EH (cell line): ENCODE results near the gene EHD4.

ENCODE experiments used
- DNase-seq: peaks from one replicate; pipeline ENCODE4 v3.0.0-alpha.2; 2015; ENCODE audit warnings: low read depth

The EHD4 gene

DNA sequence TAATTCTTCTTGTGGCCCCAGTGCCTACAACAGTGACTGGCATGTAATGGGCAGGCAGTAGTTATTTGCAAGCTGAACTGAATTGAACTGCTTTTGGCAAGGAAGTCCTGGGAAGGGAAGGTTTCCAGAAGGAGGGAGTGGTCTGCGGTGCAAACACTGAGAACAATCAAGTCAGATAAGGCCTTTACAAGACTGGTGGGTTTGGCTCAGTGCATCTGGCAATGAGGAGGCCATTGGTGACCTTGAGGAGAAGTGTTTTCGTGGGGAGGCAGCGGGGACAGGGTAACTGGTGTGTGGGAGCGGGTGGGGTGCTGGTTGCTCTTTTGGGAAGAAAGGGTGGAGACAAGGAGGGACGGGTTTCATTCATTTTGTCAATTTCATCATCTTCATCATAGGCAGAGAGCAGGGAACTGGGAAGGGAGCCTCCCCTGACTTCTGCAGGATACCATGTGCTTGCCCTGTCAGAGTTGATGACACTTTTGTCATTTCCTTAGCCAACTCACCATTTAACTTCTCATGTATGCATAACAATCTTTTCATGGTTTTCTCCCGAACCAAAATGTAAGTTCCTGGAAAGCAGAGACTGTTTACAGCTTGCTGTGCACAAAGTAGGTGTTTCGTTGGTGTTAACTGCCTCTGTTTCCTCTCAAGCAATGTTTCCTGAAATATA is 8.4 kb upstream of the EHD4 start:
- DNase-seq, result no peak

DNA sequence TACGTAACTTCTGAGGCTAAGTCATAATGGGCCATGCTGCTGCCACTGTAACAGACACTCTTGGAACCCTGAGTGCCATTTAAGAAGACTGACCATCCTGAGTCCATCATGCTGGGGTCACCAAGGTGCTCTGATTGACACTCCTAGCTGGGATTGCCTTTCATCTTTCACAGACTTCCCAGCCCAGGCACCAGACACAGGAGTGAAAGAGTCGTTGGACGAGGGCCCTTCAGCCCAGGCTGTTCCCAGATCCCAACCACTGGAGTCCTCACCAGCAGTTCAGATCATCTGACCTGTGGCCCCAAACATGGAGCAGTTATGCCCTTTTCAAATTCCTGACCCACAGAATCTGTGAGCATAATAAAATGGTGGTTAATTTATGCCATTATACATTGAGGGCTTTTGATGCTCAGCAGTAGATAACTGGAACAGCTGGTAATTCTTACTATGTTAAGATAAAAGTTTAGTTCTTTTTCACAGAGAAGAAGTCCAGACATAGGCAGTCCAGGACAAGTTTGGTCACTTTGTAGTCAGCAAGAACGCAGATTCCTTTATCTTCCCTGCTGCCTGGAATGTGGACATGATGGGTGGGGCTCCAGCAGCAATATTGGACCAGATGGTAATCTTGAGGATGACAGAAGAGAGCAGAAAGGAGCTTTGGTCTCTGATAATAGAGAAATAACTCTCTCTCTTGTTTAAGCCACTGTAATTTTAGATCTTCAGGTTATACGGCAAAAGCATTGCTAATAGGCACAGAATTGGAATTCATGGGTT is 7.3 kb upstream of the EHD4 start:
- peak; percentile 19 for DNase-seq

DNA sequence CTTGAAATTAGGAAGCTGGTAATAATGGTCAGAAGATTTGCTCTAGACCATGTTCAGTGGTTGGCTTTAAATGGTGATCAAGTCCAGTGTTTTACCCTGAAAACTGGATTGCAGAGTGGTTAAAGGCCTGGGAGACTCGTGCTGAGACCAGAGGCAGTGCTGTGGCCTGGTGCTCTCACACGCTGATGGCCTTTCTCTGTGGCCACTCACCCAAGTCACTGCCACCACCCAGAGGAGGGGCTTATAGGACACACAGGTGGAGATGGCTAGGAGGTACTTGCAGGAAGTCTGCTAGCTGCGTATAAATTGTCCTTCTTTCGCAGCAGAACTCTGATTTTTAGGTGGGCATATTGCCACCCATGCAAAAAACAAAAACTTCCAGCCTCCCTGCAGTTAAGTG is 6.2 kb upstream of the EHD4 start:
- no peak for DNase-seq

DNA sequence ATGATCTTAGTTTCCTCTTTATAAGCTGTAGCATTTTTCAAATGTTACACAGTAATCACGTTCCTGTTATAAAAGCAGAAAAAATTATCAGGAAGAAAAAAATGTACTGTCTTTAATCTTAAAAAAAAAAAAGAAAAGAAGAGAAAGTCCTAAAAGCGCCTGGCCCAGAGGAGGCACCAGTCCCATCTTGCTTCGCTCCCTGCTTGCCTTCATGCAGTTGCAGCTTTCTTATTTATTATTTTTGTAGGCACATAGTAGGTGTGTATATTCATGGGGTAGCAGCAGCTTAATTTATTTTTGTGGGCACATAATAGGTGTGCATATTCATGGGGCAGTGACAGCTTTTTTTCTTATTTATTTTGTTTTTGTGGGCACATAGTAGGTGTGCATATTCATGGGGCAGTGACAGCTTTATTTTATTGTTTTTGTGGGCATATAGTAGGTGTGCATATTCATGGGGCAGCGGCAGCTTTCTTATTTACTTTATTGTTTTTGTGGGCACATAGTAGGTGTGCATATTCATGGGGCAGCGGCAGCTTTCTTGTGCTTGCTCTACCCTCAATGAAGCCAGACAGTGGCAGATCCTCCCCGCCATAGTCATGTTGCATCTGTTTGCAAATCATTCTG is 5.5 kb upstream of the EHD4 start:
- DNase-seq, result no peak

DNA sequence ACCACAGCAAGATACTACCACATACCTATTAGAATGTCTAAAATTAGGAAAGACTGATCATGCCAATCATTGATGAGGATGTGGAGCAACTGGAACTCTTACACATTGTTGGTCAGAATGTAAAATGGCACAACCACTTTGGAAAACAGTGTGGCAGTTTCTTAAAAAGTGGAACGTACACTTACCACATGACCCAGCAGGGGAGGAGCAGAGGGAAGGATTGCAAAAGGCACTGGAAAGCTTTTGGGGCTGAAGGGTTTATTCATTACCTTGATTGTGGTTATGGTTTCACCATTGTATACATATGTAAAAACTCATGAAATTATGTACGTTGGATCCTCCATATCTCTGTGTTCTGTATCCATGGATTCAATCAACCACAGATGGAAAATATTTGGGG is 3.3 kb upstream of the EHD4 start:
- DNase-seq, result no peak

DNA sequence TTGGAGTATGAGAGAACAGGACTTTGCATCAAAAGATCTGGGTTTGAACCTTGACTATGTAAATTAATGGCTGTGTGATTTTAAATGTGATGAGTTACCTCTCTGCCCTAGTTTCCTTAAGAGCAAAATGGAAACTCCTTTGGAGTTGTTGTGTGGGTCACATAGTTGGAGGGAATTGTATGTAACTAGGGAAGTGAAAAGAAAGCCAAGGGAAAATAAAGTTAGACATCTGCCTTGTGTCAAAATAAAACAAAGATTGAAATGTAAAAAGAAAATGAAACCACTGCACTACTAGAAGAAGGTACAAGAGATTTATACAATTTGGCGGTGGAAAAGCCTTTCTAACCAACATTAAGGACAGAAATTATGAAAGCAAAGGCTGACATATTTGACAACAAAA is 1.7 kb upstream of the EHD4 start:
- no peak for DNase-seq

DNA sequence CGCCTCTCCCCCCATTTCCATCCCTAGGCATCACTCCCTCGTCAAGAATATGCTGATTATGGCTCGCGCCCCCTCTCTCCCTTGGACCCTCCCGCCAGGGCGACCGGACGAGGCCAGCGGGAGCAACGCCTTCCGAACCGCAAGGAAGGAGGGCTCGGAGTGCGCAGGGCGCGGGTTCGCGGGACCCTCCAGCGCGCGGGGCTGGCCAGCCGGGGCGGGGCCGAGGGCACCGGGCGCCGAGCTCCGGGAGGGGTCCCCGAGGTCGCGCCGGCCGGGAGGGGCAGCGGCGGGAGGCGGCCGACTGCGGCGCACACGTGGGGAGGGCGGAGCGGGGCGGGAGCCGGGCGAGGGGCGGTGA is 483 bp downstream of the EHD4 start:
- DNase-seq, result no peak

DNA sequence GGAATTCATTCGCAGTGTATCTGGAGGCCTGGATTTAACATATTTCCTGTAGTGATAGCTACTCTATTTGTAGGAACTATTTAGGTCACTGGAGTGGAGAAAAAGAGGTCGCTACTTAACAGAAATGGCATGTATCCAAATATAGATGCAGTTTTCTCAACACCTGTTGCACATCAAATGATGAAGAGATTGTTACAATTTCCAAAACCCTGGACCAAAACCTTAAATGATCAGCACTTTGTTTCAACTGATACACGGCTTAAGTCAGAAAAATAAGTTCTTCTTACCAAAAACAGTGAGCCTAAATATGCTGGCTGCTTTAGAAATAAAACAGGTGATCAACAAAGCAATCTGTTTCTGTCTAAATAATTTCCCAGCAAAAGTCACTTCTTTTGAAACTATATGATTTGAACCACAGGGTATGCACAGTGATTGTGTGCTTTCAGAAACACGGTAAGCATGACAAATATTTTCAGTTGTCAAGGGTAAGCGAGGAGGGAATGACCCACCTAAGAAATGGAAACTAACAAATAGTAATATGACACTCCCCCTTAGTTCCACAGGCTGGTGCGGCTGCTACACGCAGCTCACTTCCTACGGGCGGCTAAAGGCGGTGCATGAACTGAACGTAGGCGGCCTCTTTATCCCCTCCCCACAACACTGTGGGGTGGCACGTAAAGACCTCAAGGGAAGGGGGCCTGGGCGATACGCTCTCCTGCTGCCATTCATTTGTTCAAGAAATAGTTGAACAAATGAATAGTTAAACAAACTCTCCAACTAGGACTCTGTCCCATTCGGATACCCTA is 1.1 kb downstream of the EHD4 start:
- peak; percentile 71 for DNase-seq

DNA sequence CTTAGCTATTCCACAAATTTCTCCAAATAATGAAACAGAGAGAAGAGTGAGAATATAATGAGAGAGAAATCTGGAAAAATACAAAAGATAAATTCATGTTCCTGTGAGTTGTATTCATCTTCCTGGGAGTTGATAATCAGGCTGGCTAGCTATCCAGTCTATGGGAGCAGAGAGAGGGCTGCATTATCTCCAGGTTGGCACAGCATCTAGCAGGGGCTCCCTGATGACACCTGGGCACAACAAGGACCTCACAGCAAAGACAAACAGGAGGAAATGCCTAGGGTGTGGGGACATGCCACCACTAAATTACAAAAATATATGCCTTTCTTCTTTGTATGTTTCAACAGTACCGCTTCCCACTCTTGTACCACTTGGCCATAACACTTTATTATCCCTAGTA is 1.9 kb downstream of the EHD4 start:
- no peak for DNase-seq

DNA sequence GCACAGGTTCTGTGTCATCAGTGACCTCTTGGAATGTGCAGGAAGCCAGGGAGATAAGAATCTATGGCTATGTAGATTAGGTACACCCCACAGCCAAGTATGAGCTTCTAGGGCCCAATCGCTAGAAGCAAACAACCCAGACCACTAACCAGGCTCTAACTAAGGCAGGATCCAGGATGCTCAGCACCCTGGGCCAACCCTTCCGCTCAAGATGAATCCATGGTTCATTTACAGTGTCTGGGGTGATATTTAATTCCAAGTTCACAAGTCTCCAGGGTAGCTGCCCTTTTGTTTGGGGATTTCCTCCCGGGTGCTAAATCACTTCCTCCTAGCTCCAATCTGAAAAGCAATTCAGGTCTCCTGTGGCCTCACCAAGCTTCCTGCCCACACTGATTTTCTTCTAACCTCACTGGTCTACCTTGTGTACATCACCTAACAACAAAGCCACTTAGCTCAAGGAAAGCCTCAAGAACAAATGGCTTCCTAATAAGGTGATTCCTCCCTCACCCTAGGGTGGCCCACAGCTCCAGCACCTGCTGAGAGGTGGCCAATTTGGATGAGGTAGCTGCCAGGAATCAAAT is 2.4 kb downstream of the EHD4 start:
- peak; percentile 43 for DNase-seq

DNA sequence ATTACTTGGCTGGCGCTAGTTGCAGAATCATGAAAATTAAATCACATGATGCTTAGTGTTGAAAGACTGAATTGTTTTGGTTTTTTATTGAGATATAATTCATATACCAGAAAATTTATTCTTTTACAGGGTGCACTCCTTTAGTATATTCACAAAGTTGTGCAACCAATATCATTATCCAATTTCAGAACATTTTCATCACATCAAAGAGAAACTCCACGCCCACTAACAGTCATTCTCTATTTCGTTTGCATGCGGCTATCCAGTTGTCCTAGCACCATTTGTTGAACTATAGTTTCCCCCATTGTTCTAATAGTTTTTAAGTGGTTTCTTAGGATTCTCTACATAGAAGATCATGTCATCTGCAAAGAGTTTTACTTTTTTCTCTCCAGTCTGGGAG is 3.7 kb downstream of the EHD4 start:
- no peak for DNase-seq

DNA sequence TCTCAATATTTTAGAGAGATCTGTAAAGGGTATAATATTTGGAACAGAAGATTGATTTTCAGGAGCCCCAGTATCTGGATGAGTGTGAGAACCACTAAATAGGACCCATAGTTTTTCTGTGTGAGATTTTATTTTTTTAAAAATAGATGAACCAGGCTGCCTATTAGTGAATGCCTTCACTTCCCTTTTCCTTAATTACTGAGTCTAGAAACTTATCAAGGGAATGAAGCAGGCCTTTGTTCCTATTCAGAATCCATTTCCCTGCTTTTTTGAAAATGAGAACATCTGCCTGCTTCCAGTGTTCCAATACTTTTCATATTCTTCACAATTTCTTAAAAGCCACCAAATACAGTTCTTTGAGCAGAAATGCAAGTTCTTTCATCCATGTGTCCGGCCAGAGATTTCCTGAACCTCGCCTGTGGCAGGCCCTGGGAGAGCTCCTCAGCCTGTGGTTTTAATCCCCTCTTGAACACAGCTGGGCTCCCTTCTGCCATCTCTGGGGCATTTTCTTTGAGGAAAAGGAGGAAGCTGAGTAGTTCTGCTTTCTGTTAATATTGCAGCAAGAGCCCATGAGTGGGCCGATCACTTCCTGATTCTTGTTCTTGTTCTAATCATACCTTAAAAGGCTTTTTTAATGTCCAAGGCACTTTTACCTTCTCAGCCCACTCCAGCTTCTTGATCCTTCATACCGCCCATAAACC is 4.7 kb downstream of the EHD4 start:
- DNase-seq, result peak; percentile 52

DNA sequence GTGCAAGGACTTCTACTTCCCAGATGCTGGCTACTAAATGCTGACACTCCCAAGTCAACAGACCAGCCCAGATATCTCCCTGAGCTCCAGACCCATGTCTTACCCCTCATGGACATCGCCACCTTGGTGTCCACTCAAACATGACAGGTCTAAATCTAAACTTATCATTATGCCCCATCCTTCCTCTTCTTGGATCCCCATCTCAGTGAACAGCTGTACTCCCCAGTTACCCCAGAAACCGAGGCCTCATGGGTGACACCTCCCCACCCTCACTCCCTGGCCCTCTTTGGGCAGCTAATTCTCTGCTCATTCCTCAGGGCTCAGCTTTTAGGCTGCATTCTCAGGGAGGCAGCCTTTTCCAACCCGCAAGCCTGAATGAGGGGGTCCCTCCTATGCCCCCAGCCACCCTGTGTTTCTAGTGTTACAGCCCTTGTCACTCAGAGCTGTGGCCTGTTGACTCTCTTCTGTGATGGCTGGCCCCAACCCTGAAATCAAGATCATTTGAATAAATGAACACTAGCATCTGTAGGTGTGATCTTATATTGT is 5.4 kb downstream of the EHD4 start:
- no peak for DNase-seq

DNA sequence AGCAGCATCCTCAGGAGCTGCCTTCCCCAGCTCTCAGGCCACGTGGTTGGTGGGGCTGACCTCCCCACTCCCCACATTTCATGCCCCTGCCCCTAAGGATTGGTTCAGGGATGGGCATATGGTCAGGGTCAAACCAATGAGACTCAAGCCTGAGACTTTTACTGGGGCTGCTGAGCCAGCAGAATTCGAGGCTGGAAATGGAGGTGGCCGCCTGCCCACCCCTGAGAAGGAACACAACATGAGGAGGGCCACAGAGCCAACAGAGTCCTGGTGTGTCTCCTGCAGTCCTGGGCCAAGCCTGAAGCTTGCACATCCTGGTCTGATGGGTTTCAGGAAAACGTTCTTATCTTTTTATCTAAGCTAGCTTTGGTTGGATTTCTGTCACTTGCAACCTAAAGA is 5.9 kb downstream of the EHD4 start:
- DNase-seq, result no peak

DNA sequence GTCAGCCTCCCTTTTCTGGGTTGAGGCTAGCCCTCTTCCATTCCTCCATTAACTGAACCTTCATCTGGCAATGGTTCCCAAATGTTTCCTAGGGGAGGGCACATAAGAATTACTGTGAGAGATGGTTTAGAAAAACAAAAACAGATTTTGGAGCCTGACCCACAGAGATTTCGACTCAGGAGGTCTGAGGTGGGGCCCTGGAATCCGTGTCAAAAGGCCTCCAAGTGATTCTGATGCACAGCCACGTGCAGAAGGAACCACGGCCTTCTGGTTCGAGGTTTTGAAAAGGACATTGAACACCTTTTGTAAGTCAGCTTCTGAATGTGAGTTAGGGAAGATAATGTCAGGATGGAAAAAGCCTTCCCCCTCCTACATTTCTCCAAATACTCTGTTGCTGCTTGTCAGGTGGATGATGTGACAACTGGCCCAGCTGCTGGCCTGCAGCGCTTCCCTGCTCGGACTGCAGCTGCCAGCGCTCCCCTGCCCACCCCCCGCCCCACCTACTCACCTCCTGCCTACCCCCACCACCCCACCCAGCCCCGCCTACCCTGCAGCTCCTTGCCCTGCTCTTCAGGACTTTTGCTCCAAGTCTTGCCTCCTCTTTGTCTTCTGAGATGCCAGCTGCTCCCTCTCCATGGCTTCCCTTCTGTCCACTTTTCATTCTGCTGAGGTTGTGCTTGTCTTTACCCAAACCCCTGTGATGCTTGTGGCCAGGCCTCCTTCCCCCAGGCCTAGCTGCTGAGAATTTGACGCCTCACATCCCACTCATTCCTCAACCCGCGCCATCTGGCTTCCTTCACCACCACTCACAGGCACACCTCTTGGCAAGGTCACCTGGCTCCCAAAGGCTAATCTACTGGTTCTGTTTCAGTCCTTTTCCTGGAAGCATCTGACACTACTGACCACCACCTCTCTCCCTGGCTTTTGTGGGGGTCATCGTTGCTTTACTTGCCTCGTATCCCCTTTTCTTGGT is 6.6 kb downstream of the EHD4 start:
- no peak for DNase-seq

DNA sequence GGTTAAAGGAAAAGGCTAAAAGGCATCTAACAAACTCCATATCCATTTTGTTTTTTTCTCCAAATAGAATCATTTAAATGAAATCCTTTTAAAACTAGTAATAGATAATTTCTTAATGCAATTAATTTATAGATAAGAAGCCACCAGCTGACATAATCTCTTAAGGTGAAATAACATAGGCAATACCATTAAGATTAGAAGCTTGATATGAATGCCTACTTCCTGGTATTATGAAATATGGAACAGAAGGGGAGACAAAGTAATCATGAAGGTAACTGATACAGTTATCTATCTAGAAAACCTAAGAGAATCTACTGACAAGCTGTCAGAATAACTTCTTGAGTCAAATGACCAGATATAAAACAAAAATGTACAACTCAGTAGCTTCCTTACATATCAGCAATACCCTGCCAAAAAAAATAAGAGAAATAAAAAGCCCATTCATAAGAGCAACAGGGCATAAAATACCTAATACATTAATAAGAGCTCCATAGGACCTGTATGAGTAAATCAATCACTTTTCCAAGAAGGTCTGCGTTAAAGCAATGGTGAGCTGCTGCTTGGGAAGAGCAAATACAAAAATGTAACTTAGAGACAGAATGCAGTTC is 10.7 kb downstream of the EHD4 start:
- DNase-seq, result no peak

DNA sequence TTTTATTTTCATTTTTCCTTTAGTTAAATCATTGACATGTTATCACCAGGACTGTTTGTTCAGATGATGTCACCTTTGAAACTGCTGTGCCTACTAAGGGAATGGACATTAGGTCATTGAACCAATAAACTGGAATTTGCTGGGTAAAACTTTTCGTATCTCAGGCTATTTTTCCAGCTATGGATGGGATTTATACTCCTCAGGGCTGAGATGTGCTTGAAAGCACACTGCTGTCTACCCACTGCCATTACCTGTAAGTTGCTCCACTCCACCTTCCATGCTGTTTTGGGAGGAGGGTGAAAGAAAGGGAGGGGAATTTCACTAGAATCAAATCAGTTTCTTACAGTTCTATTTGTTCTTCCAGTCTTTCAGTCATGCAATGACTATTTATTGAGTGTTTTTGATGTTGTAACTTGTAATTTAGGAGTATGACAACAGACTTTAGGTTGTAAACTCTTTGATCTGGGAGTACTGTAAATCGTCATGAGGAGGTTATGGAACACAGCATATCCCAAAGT is 11.3 kb downstream of the EHD4 start:
- DNase-seq, result peak; percentile 18

DNA sequence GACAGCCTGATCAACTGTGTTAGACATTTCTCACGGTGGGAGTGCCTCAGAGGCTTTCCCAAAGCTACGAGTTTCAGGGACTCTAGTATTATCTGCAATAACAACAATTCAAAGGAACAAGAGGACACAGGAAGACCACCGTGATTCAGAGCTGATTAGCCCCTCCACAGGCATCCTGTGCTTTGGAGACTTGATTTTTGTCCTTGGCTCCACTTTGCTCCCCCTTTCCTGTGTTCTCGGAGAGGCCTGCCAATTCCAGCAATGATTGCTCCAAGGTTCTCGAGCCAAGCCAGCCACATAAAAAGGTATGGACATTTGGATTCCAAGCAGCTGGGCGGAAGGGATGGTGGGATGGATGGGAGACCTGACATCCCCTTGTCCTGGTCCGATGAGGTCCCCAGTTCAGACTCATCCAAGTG is 14.3 kb downstream of the EHD4 start:
- DNase-seq, result no peak
